BJ (cell line): ENCODE measurements around the gene CHMP6. TPM values are rescaled to one million over a fixed set of nuclear protein-coding genes. Genes with fewer than 3 reads are reported as not detected.

Source experiments
- CTCF ChIA-PET: fragments of 350-600 bp; formaldehyde crosslinking; extraction: SDS; loops from one replicate; lab custom pipeline; 2021; ENCODE audit warnings: antibody characterized with exemption, inconsistent platforms; lab: Yijun Ruan, JAX
- POLR2A ChIA-PET: fragments of 300-600 bp; sonication (Branson Sonifier 250); formaldehyde crosslinking; extraction: SDS; loops from one replicate; lab custom pipeline; 2021; ENCODE audit warnings: antibody characterized with exemption; lab: Charles Lee
- DNase-seq: peaks from one replicate; pipeline ENCODE4 v3.0.0-alpha.2; 2011; ENCODE audit warnings: low read depth
- H3K27me3 ChIP-seq: 2 replicates; pipeline ENCODE4 v1.6.0; 2011; ENCODE audit warnings: low read length; ENCODE audit not compliant: control insufficient read depth, insufficient read depth
- H3K36me3 ChIP-seq: 2 replicates; pipeline ENCODE4 v1.5.1; 2011; ENCODE audit warnings: low read length; ENCODE audit not compliant: control insufficient read depth, insufficient read depth
- H3K4me3 ChIP-seq: 2 replicates; pipeline ENCODE4 v1.5.1; 2011; ENCODE audit warnings: low read depth, mild to moderate bottlenecking, control low read depth, low read length
- polyA plus RNA-seq: library from polyadenylated mRNA; depleted of rRNA; stranded (reverse); fragments of >200 nt; gene quantifications from 2 replicates; pipeline ENCODE4 v1.2.3, GENCODE V29; 2011
- TF ChIP-seq, protein P1 (sequence below): IDR thresholded peaks from 2 replicates; pipeline ENCODE4 v1.5.1; 2011; ENCODE audit warnings: low read depth, mild to moderate bottlenecking, control low read depth, inconsistent platforms, low read length, moderate library complexity; ENCODE audit not compliant: insufficient read depth

The CHMP6 gene
- polyA plus RNA-seq, 1 experiment: 30.7 TPM

DNA sequence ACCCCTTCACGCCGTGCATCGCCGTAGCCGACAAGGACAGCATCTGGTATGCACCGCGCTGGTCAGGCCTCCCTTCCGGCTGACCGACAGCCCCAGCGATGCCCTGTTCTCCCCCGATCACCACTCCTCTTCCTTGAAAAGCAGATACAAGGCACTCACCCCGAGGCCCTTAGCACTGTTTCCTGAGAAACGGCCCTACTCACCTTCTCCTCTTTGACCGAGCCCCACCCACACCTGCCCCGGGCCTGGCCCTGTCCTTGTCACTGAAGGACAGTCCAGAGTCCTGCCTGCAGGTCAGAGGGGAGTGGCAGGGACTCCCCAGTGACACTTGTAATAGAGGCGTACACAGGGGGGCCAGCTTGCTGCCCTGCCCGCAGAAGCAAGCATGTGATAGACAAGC lies 45.9 kb upstream of the CHMP6 start:
- Histone ChIP-seq H3K4me3 (no peak overlapping the region), H3K27me3 (no peaks in the 10 kb centered on the region), H3K36me3 (peaks cover 9% of the 10 kb centered on the region)
- ChIA-PET POLR2A (no interaction called here), CTCF (no interaction called here)
- TF ChIP-seq, protein P1, sequence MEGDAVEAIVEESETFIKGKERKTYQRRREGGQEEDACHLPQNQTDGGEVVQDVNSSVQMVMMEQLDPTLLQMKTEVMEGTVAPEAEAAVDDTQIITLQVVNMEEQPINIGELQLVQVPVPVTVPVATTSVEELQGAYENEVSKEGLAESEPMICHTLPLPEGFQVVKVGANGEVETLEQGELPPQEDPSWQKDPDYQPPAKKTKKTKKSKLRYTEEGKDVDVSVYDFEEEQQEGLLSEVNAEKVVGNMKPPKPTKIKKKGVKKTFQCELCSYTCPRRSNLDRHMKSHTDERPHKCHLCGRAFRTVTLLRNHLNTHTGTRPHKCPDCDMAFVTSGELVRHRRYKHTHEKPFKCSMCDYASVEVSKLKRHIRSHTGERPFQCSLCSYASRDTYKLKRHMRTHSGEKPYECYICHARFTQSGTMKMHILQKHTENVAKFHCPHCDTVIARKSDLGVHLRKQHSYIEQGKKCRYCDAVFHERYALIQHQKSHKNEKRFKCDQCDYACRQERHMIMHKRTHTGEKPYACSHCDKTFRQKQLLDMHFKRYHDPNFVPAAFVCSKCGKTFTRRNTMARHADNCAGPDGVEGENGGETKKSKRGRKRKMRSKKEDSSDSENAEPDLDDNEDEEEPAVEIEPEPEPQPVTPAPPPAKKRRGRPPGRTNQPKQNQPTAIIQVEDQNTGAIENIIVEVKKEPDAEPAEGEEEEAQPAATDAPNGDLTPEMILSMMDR: no peak
- DNase-seq: no peak

DNA sequence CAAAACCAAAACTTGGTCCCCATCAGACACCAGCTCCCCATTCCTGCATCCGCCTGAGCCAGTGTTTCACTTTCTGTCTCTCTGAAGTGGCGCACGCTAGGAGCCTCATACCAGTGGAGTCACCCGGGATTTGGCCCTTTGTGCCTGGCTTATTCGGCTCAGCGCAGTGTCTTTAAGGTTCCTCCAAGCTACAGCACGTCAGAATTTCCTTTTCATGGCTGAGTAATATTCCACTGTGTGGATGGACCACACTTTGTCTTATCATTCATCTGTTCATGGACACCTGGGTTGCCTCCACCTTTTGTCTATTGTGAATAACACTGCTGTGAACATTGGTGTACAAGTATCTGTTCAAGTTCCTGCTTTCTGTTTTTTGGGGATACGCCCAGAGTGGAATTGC lies 45.2 kb upstream of the CHMP6 start:
- CTCF ChIA-PET: no interaction called here
- TF ChIP-seq, protein P1: no peak
- DNase-seq: no peak
- H3K36me3 ChIP-seq: peaks cover 6% of the 10 kb centered on the region
- H3K27me3 ChIP-seq: no peaks in the 10 kb centered on the region
- no peak overlapping the region for H3K4me3 ChIP-seq
- POLR2A ChIA-PET: no interaction called here

DNA sequence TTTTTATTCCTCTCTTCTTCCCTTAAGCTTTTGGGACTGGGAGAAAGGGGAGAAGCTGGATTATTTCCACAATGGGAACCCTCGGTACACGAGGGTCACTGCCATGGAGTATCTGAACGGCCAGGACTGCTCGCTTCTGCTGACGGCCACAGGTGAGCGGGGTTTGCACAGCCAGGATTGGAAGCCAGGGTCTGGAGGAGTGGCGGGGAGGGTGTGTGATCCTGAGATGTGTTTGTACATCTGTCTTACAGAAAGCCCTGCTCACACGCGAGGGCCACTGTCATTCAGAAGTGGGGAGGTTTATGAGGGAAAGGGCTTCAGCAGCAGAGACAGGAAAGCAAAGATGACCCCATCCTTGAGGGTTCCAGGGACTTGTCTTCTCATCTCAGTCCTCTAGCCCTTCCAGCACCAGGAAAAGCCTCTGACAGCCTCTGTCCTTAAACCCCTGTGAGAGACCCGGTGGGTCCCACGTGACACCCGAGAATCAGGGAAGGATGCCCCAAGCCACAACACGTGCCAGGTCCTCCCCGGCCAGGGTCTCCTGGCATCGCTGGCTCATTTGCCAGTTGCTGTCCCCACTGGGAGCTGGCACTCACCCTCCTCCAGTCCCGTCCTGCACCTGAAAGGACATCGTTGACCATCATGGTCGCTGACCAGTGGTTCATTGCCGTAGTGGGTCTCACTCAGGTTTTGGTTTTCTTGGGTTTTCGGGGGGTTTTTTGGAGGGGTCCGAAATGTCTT lies 44.3 kb upstream of the CHMP6 start:
- peaks cover 9% of the 10 kb centered on the region for H3K36me3 ChIP-seq
- H3K4me3 ChIP-seq: no peak overlapping the region
- H3K27me3 ChIP-seq: no peaks in the 10 kb centered on the region
- TF ChIP-seq, protein P1: no peak
- POLR2A ChIA-PET: no interaction called here
- DNase-seq: no peak
- CTCF ChIA-PET: no interaction called here

DNA sequence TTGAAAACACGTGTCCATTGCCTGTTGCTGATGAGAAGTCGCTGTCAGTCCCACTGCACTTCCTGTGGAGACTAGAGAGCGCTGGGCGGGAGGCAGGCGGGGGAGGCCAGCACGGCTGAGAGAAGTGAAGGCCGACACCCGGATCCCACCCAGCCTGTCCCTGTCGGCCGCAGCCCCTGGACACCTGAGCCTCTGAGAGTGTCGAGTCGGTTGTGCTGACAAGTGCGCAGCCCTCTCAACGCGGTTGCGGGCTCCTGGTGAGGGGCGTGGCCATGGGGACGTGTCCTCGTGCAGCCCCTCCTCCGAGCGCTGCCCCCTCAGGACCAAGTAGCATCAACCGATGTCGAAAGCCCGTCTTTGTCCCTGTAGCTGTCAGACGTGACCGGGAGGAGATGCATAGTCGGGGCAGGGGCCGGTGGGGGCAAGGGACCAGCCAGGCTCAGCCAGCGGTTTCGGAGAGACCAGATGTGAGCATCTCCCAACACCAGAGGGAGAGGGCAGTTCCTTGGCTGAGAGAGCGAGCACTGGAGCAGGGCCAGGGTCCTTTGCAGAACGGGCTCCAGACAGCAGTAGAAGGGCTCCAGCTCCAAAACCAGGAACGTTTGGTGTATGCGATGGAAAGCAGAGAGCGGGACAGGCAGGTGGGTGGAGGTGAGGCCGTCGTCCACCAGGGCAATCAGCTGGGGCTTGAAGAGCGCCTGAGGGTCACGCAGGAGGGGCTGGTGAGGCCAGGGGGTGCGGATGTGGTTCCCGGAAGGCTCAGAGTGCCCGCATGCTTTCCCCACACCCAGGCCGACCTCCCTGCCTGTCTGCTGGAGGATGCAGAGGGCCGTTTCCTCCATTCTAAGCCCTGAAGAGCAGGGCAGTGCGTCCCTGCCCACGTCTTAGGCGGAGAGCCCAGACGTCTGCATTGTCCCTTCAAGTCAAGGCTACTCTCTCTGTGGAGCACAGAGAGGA lies 43.3 kb upstream of the CHMP6 start:
- TF ChIP-seq, protein P1: no peak
- DNase-seq: no peak
- no peaks in the 10 kb centered on the region for H3K27me3 ChIP-seq

DNA sequence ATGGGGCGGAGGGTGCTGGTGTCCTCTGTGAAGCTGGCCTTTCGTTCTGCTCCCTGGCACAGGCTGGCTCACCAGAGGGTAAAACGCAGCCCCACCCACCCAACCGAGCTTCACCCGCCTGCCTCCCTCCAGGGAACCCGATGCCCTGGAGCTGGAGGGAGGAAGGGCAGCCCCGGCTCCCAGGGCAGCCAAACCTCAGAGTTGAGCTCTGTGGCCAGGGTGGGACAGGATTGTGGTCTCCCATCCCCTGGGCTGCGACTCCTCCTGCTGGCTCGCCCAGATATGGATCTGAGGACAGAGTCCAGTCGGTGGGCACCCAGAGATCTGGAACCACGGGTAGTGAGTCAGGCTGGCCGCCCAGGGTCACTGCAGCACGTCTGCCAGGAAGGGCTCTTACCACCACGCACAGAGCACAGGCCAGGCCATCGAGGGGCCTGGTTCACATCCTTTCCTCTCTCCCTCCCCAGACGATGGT lies 42.6 kb upstream of the CHMP6 start:
- ChIA-PET CTCF (no interaction called here), POLR2A (no interaction called here)
- TF ChIP-seq, protein P1: no peak
- Histone ChIP-seq H3K4me3 (no peak overlapping the region), H3K27me3 (no peaks in the 10 kb centered on the region), H3K36me3 (peaks cover 9% of the 10 kb centered on the region)
- DNase-seq: no peak

More for the DNA sequence above, 43.3 kb upstream of the CHMP6 start:
- no peak overlapping the region for H3K4me3 ChIP-seq
- ChIA-PET POLR2A (no interaction called here), CTCF (no interaction called here)
- H3K36me3 ChIP-seq: peaks cover 9% of the 10 kb centered on the region
